A549 (cell line): Measurements from ENCODE around the gene SSTR3.

Experiments
- MAFK ChIP-seq: fragments of 450-650 bp; IDR thresholded peaks from 2 replicates; pipeline ENCODE4 v1.6.1; 2014; ENCODE audit not compliant: partially characterized antibody
- MYC ChIP-seq: IDR thresholded peaks from 2 replicates; pipeline ENCODE4 v1.6.1; 2012; ENCODE audit warnings: mild to moderate bottlenecking, inconsistent platforms, low read length, improper control_type of control experiment, borderline replicate concordance
- POLR2A ChIP-seq: IDR thresholded peaks from 2 replicates; pipeline ENCODE4 v1.6.1; 2012; ENCODE audit warnings: mild to moderate bottlenecking, low read length
- RCOR1 ChIP-seq: fragments of 150-350 bp; IDR thresholded peaks from 2 replicates; pipeline ENCODE4 v1.6.1; 2014; ENCODE audit warnings: antibody characterized with exemption, low read length, low read depth
- RFX5 ChIP-seq: fragments of 450-650 bp; IDR thresholded peaks from 2 replicates; pipeline ENCODE4 v1.7.1; 2014; ENCODE audit warnings: antibody characterized with exemption, mild to moderate bottlenecking, moderate library complexity
- SMC3 ChIP-seq: fragments of >200 bp; sonication (Bioruptor Twin); formaldehyde crosslinking; IDR thresholded peaks from 3 replicates; pipeline ENCODE4 v1.6.1; 2018; ENCODE audit warnings: inconsistent platforms
- TF ChIP-seq, protein P1 (sequence below): fragments of >200 bp; sonication (Bioruptor Twin); formaldehyde crosslinking; IDR thresholded peaks from 3 replicates; pipeline ENCODE4 v1.5.1; 2016
- TF ChIP-seq, protein P2 (sequence below): fragments of 450-650 bp; IDR thresholded peaks from 2 replicates; pipeline ENCODE4 v1.6.1; 2014; ENCODE audit warnings: antibody characterized with exemption
- TF ChIP-seq, protein P3 (sequence below): fragments of >200 bp; sonication (Bioruptor Twin); formaldehyde crosslinking; IDR thresholded peaks from 3 replicates; pipeline ENCODE4 v1.6.1; 2016

DNA sequence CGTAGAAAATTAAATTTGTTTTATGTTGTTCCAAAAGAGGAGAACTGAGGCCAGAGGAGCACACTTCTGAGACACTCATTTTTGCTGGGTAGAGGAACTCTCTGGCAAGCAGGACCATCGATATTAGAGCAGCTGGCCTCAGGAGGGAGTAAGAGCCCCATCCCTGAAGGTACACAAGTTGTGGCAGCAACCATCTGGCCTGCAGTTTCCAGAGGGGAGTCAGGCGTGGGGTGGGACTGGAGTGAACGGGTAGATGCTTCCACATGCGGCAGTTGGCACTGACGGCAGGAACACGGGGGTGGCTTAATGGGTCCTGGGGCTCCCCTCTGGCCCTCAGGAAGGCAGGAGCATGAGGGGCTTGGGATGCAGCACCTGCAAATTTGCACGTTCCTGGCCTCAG lies 13.2 kb upstream of the SSTR3 start:
- TF ChIP-seq MYC, result no peak
- TF ChIP-seq, protein P1, sequence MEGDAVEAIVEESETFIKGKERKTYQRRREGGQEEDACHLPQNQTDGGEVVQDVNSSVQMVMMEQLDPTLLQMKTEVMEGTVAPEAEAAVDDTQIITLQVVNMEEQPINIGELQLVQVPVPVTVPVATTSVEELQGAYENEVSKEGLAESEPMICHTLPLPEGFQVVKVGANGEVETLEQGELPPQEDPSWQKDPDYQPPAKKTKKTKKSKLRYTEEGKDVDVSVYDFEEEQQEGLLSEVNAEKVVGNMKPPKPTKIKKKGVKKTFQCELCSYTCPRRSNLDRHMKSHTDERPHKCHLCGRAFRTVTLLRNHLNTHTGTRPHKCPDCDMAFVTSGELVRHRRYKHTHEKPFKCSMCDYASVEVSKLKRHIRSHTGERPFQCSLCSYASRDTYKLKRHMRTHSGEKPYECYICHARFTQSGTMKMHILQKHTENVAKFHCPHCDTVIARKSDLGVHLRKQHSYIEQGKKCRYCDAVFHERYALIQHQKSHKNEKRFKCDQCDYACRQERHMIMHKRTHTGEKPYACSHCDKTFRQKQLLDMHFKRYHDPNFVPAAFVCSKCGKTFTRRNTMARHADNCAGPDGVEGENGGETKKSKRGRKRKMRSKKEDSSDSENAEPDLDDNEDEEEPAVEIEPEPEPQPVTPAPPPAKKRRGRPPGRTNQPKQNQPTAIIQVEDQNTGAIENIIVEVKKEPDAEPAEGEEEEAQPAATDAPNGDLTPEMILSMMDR, result no peak
- no peak for TF ChIP-seq MAFK
- no peak for TF ChIP-seq RFX5
- no peak for TF ChIP-seq RCOR1
- no peak for TF ChIP-seq POLR2A
- TF ChIP-seq, protein P2, sequence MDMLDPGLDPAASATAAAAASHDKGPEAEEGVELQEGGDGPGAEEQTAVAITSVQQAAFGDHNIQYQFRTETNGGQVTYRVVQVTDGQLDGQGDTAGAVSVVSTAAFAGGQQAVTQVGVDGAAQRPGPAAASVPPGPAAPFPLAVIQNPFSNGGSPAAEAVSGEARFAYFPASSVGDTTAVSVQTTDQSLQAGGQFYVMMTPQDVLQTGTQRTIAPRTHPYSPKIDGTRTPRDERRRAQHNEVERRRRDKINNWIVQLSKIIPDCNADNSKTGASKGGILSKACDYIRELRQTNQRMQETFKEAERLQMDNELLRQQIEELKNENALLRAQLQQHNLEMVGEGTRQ, result no peak
- no peak for TF ChIP-seq SMC3
- TF ChIP-seq, protein P3, sequence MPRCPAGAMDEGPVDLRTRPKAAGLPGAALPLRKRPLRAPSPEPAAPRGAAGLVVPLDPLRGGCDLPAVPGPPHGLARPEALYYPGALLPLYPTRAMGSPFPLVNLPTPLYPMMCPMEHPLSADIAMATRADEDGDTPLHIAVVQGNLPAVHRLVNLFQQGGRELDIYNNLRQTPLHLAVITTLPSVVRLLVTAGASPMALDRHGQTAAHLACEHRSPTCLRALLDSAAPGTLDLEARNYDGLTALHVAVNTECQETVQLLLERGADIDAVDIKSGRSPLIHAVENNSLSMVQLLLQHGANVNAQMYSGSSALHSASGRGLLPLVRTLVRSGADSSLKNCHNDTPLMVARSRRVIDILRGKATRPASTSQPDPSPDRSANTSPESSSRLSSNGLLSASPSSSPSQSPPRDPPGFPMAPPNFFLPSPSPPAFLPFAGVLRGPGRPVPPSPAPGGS, result no peak
